ENCODE data around the gene CGB8. TPM values are rescaled to one million over a fixed set of nuclear protein-coding genes. Genes with fewer than 3 reads are reported as not detected.
A peak's percentile ranks its signal among the peaks of the same experiment; 100 is the strongest.

Gene CGB8
- total and polyA plus RNA-seq, 2 of the 8 experiments (the other 6 are each of a cell fraction or from before 2014, with no cell fraction given): 0.09 TPM; not detected in 1

DNA sequence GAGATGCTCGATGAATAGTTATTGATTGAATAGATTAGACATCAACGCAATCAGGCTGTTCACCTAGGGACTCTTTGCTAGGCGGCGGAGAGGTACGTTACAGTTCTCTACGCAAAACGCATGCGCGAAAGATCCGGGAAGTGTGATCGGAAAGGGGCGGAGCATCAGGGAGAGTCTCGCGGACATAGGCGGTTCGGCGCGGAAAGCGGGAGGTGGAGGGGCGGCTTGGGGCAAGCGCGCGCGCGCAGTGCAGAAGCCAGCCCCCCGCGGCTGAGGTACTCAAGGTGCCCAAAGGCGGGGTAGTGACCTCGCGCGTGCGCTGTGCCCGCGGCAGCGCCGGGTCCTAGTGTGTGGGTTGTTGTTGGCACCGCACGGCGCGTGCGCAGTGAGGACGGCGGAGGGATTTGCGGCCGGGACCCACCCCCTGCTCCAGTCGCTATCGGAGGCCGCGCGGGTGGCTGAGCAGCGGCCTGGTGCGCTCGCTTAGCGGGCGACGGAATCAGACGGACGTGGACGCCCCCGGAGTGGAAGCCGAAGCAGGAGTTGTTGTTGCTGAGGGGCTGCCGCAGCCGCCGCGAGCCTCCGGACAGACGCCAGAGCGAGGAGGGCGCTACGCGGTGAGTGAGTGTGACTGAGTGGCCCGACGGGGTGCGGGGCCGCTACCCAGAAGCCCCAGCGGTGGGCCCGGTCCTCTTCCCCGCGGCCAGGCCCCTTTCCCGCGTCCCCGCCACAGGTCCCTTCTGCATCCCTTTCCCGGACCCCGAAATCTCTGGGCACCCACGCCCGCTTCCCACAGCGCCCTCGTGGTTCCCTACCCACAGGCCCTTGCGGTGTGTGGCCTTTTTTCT is 36.3 kb upstream of the CGB8 start, which contains the start of gene SNRNP70 (continued):
- peak; percentile 86 for TF ChIP-seq TBP (IDR thresholded peaks at IDR 0.05; ENCODE audit: low read depth, low read length)
- no peak for TF ChIP-seq USF2 (IDR thresholded peaks at IDR 0.05; ENCODE audit: low read length)
- peak; percentile 96 for TF ChIP-seq POLR2AphosphoS5 (IDR thresholded peaks at IDR 0.05; ENCODE audit: low read depth, low read length)
- no peak for TF ChIP-seq RXRA (IDR thresholded peaks at IDR 0.05; ENCODE audit: insufficient read depth, low read depth, low read length)
- no peak for TF ChIP-seq GTF2F1 (IDR thresholded peaks at IDR 0.05; ENCODE audit: borderline replicate concordance, low read depth, low read length)
- TF ChIP-seq E2F6 (IDR thresholded peaks at IDR 0.05): peak; percentile 35; the same call in 1 of the 2 replicates
- TF ChIP-seq HDAC6 (IDR thresholded peaks at IDR 0.05; ENCODE audit: low read depth, low read length): no peak
- TF ChIP-seq RFX5 (IDR thresholded peaks at IDR 0.05; ENCODE audit: borderline replicate concordance, low read depth, low read length): no peak
- peak; percentile 83 for TF ChIP-seq CREB1 (IDR thresholded peaks at IDR 0.05)
- no peak for TF ChIP-seq POU5F1 (IDR thresholded peaks at IDR 0.05; ENCODE audit: low read depth, low read length)
- TF ChIP-seq FOSL1 (IDR thresholded peaks at IDR 0.05; ENCODE audit: insufficient read depth, low read depth, low read length): peak; percentile 47; the same call in 1 of the 2 replicates
- no peak for TF ChIP-seq TCF12 (IDR thresholded peaks at IDR 0.05; ENCODE audit: low read depth, low read length)
- TF ChIP-seq EGR1 (IDR thresholded peaks at IDR 0.05; ENCODE audit: borderline replicate concordance, low read depth, low read length): no peak
- TF ChIP-seq PHF8 (conservative IDR thresholded peaks at IDR 0.05; ENCODE audit: low read depth, low read length): peak; percentile 100
- TF ChIP-seq SUZ12 (IDR thresholded peaks at IDR 0.05; ENCODE audit: low read length): no peak
- no peak for TF ChIP-seq SRF (IDR thresholded peaks at IDR 0.05; ENCODE audit: low read depth, low read length)
- peak; percentile 61 to 64; a peak in 1 of 4 replicates for TF ChIP-seq SIN3A (conservative IDR thresholded peaks at IDR 0.05 in 1 of 2, IDR thresholded peaks at IDR 0.05 in 1 of 2; ENCODE audit: low read depth in 1 of 2, low read length in 2 of 2)
- peak; percentile 97 for TF ChIP-seq TAF1 (IDR thresholded peaks at IDR 0.05; ENCODE audit: low read depth, low read length)
- no peak for TF ChIP-seq EZH2 (IDR thresholded peaks at IDR 0.05; ENCODE audit: low read depth, low read length, severe bottlenecking)
- TF ChIP-seq CBX8 (IDR thresholded peaks at IDR 0.05; ENCODE audit: borderline replicate concordance, low read depth, low read length): no peak
- TF ChIP-seq TAF7 (optimal IDR thresholded peaks at IDR 0.05; ENCODE audit: borderline replicate concordance, low read depth, low read length): peak; percentile 92
- TF ChIP-seq MAFK (IDR thresholded peaks at IDR 0.05; ENCODE audit: low read depth, low read length): no peak
- peak; percentile 95 for TF ChIP-seq SP4 (IDR thresholded peaks at IDR 0.05; ENCODE audit: low read length)

Measured in H1 (cell line).